Stimulated activated CD8-positive, alpha-beta memory T cell treated with anti-CD3 and anti-CD28 coated beads, Interleukin-15, amount 100 ng/mL, for 48 hours (primary cell): ENCODE measurements around the gene JARID2.
"Not testable (repeated sequence)": the region's sequence is repeated elsewhere in the genome, so short reads cannot be mapped to it uniquely, and the experiment has no call there.

Source experiments
- DNase-seq, 2 donors: peaks; one replicate each; pipeline ENCODE4 v3.0.0-alpha.2; 2020; ENCODE audit warnings: low read depth in 2 of 2

Gene JARID2

DNA sequence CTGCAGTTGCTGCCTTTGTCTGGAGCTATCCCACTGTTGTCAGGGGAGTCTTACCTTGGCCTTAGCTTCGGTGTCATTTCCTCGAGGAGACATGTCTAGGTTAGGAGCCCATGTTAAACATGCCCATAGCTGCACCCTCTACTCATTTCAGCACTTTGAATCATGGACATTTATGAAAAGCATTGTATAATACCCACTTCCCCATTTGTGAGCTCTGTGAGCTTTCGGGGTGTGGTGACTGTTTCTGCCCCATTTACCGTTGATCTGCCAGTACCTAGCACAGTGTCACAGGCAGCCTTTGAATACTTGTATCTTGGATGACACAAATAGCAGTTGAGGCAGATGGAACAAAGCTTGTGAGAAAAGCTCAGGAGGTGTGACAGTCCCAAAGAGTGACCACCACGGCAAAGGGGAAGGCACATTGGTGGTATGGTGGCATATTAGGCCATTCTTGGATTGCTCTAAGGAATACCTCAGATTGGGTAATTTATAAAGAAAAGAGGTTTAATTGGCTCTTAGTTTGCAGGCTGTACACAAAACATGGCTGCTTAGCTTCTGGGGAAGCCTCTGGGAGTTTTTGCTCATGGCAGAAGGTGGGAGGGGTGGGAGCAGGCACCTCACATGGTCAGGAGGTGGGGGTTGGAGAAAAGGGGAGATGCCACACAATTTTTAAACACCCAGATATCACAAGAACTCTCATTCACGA is 42.0 kb downstream of the JARID2 start:
- DNase-seq: no peak

- no peak for DNase-seq
Observed at GRCh38 chr6:15288856-15289255, 43.0 kb downstream of the JARID2 start.

DNA sequence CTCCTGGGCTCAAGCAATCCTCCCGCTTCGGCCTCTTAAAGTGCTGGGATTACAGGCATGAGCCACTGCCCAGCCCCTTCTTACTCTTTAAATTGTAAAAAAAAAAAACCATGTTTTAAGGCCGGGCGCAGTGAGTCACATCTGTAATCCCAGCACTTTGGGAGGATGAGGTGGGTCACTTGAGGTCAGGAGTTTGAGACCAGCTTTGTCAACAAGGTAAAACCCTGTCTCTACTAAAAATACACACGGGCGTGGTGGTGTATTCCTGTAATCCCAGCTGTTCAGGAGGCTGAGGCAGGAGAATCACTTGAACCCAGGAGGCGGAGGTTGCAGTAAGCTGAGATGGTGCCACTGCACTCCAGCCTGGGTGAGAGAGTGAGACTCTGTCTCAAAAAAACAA is 43.6 kb downstream of the JARID2 start:
- DNase-seq: not testable (repeated sequence)

DNA sequence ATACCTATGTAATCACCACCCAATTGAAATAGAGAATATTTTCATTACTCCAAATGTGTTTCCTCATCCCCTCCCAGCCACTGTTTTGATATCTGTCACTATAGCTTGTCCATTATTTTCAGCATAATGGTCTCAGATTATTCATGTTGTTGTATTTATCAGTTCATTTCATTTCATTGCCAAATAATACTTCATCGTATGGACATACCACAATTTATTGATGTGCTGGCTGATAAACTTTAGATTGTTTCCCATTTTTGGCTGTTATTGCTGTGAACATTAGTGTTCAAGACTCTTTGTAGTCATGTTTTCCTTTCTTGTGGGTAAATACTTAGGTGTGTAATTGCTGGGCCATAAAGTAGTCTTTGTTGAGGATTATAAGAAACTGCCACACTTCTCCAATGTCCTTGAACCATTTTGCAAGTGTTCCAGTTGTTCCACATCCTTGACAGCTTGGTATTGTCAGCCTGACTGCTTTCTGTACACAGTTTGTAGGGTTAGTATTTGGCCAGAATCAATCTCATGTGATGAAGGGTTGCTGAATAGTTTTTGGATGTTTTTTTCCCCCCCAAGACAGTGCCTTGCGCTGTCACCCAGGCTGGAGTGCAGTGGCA is 44.3 kb downstream of the JARID2 start:
- no peak for DNase-seq

- no peak for DNase-seq
Observed at GRCh38 chr6:15290962-15291704, 45.3 kb downstream of the JARID2 start.

- no peak for DNase-seq
Observed at GRCh38 chr6:15292721-15293302, 46.9 kb downstream of the JARID2 start.

GRCh38 chr6:15293674-15294073 is 47.8 kb downstream of the JARID2 start:
- no peak for DNase-seq

DNA sequence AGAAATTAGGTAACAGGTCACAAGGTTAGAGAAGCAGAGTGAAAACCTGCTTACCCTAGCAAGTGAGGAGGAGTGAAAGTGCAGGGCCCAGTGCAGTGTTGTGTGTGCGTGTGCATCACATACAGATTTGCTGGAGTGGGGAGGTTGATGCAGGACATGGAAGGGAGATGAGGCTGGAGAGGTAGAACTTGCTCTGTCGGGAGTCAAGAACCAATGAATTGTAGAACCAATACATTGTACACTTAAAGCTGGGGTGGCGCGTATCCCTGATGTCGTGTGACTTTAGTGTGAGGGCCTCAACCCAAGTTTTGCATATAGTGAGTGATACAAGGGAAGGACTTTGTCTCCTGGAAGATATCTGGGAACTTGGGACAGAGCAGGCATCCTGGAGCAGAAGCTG is 48.6 kb downstream of the JARID2 start:
- no peak for DNase-seq

- DNase-seq: no peak
Observed at GRCh38 chr6:15296249-15296648, 50.4 kb downstream of the JARID2 start.

GRCh38 chr6:15296735-15297134 is 50.9 kb downstream of the JARID2 start:
- peak; percentile 22 to 25 for DNase-seq

DNA sequence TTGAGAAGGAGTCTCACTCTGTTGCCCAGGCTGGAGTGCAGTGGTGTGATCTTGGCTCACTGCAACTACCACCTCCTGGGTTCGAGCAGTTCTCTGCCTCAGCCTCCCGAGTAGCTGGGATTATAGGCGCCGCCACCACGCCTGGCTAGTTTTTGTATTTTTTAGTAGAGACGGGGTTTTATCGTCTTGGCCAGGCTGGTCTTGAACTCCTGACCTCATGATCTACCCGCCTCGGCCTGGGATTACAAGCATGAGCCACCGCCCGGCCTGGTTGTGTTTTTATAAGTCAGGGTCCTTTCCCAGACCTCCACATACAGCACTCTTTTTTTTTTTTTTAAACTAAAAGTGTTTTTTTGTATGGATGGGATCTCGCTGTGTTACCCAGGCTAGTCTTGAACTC is 51.3 kb downstream of the JARID2 start:
- DNase-seq: not testable (repeated sequence)

GRCh38 chr6:15297895-15298590 is 52.2 kb downstream of the JARID2 start:
- DNase-seq: no peak

DNA sequence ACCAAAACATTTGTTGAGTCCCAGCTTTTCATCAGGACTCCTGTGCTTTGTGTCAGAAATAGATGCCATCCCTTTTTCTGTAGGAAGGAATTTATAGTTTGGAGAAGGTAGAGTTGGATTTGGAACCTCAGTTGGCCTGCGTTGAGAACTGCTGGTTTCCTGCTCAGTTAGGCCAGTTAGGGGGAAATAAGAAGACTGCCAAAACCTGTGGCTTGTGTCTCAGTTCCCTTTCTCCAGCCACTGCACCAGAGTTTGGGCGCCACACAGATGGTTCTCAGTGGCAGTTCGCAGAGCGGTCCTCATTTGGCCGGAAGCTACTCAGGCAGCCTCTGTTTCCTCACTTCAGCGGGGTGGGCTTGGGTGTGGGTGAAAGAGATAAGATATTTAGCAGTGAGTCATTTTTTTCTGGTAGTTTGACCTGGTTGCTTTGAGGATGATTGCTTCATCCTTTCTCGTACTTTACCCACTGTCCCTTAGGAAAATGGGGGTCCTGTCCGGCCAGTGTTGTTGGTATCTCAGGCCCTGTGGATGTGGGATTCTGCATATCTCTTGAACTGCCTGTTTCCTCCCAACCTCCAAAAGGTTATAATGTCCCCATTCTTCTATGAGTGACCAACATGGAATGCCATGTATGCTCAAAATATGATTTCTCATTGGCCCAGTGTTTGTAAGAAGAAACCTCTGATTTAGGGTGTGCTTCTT is 53.7 kb downstream of the JARID2 start:
- DNase-seq: peak; percentile 52 to 62

DNA sequence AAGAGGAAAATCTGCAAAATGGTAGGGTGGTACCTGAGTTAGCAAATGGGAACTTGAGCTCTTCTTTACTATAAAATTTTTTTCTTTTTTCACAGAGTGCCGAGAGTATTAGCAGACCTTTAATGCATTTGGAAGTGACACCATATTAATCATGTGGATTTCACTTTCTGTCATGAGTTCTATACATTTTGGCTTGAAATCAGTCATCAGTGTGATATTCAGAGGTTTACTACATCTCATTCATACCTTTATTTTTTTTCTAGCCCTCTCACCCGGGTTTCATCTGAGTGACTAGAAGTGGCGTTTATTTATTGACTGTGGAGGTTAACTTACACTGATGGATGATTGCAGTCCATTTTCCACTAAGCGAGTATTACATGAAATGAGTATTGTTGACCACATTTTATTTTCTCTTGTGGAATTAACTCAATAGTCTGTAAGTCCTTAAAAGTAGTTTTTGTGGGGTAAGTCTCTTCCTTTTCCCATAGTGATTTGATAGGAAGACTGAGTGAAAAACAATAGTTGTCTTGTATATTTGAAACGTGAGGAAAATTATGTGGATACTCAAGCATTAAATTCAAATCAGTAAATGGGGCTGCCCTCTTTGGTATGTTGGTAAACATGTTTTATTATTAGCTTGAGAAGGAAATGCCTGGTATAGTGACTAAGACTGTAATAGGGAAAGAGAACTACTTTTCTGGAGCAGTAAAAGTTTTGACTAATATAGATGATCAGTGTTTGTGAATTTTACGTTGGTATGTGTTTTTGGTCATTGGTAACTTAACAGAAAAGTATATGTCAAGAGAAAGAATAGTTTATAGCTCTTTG is 55.5 kb downstream of the JARID2 start:
- no peak for DNase-seq

DNA sequence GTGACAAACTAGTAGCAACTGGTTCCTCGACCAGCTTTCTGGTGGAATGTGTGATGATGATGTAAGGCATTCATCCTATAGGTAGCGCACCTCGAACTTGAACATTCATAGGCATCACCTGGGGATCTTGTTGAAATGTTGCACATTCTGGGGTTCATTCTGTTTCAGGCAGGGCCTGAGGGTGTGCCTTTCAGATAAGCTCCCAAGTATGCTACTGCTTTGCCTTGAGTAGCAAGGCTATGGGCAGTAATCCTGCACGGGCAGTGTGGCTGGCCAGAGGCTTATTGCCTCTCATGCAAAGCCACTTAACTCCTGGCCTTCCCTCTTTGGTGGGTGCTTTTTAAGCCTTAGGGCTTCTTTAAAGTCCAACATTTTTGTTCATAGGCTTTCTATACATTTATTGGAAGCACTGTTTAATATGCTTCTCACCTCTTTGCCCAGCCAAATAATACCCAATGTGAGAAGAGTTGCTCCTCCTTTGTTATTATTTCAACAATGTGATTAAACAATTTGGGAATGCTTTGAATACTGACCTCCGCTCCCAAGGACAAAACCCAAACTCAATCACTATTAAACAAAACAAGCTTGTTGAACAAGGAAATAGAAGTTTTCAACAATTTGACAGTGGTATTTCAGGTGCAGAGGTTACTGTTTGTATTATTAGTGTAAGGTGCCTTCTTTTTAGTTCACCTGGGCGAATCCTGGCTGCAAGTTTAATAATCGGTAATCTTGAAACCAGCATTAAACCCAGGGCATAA is 57.5 kb downstream of the JARID2 start:
- no peak for DNase-seq

DNA sequence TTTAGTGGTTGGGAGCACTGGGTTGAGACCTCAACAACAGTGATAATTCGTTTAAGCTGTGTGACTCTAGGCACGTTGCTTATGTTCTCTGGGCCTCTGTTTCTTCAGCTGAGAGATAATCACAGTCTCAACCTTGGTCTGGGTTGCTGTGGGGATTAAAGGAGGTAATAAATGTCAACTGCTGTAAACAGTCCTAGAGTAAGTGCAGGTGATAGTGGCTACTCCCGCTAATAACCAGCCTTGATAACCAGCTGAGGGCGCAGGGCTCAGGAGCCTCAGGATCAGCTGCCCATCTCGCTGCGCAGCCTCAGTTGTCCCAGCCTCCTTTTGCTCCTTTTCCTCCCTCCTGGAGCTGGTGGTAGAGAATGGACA is 58.0 kb downstream of the JARID2 start:
- DNase-seq: no peak

DNA sequence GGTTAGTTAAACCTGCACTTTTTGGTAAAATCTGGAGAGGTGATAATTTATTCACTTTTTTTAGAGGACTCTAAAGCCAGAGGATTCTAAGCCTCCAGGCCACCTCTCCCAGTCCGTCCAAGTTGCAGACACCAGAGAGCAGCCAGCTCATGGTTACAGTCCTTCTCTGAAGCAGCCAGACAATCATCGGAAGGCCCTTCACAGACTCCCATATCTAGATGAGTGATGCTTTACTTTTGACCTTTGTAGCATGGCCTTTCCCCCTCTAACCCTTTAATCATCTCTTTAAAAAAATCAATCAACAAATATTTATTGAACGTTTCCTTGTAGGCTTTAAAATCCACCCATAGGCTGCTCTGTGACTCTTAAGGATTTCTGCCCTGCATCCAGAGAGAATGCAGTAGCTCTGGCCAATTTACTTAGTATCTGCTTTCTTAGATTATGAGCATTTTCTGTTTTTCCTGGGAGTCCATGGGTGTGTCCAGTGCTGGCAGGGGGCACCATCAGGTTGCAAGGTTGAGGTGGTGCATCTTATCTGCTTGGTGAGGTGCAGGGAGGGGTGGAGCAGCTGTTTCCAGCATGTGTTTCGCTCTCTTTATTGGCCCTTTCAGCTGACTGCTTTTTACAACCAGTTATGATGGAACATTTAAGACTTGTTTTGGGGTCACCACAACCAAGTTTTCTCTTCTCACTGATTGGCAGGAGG is 58.6 kb downstream of the JARID2 start:
- DNase-seq: no peak

DNA sequence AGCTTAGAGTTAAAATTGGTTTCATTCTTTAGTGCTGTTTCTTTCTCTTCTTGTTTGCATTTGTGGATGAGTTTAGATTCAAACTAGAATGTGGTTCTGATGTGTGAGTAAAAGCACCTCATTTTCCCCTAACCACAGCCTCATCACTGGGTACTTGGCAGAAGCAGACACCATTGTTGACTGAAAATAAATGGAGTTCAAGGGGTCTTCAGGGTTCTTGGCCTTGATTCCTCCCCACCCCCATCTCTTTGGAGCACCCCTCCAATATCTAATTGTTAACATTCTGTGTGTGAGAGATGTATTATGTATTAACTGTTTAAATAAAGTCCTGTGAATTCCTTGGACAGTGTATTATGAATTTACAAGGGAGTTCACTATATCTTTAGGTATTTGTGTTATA is 59.6 kb downstream of the JARID2 start:
- DNase-seq: no peak

DNA sequence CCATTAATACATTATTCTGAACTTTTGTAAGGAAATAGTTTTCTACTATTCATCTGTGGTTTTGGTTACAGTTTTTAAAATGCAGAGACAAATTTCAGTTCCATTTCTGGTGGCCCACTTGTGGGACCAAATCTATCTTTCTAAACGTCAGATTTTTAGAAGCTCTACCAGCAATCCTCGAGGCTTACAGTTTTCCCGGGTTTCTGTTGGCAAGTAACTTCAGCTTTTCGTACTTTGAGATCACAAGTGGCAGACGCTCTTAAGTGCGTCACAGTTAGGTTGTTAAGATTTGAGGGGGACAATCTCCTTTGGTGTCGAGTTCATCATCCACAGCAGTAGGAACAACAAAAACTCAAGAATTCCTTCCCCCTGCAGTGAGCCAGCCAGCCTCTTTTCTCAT is 60.0 kb downstream of the JARID2 start:
- DNase-seq: no peak
